Omental fat pad (tissue), 4 donors: Measurements from ENCODE around the gene PRND. TPM values are rescaled to one million over a fixed set of nuclear protein-coding genes. Genes with fewer than 3 reads are reported as not detected.

Experiments used
- ATAC-seq: fragments of 150-250 bp; one replicate; pipeline ENCODE4 v1.9.1; 2016; ENCODE audit warnings: mild to moderate bottlenecking, moderate library complexity; ENCODE audit not compliant: low FRiP score
- DNase-seq: peaks from one replicate; pipeline ENCODE4 v3.0.0-alpha.2; 2019; ENCODE audit warnings: low spot score
- CTCF ChIP-seq, 3 donors: fragments of 450-650 bp; IDR thresholded peaks; one replicate each; pipeline ENCODE4 v1.5.1; 2016 to 2017; ENCODE audit warnings: antibody characterized with exemption in 3 of 3, mild to moderate bottlenecking in 3 of 3, moderate library complexity in 2 of 3
- total RNA-seq, 4 donors: library from RNA; depleted of rRNA; stranded (reverse); fragments of >200 nt; gene quantifications; one replicate each; pipeline ENCODE4 v1.1.0, GENCODE V29; 2016

The PRND gene
- total RNA-seq, 4 donors from 2014 or later = 0.09 TPM; not detected in 3

- DNase-seq (no peak), ATAC-seq (no peak)
- no peak for TF ChIP-seq CTCF (IDR thresholded peaks at IDR 0.05)
These were observed 39.0 kb upstream of the PRND start for GRCh38 chr20:4682682-4683081.

- no peak for ATAC-seq
- no peak for DNase-seq
- TF ChIP-seq CTCF (IDR thresholded peaks at IDR 0.05) = no peak
These were observed 38.4 kb upstream of the PRND start for GRCh38 chr20:4683261-4683660.

GRCh38 chr20:4684837-4685413, 36.8 kb upstream of the PRND start:
- no peak for DNase-seq
- no peak for TF ChIP-seq CTCF (IDR thresholded peaks at IDR 0.05)

GRCh38 chr20:4685923-4686221, 35.8 kb upstream of the PRND start:
- no peak for TF ChIP-seq CTCF (IDR thresholded peaks at IDR 0.05)
- ATAC-seq = no peak
- no peak for DNase-seq

More at GRCh38 chr20:4684837-4685413, 36.8 kb upstream of the PRND start:
- ATAC-seq = no peak

- DNase-seq = no peak
- TF ChIP-seq CTCF (IDR thresholded peaks at IDR 0.05) = no peak
- ATAC-seq = no peak
These were observed 33.4 kb upstream of the PRND start for GRCh38 chr20:4688305-4688704.

- DNase-seq (no peak), ATAC-seq (no peak)
- TF ChIP-seq CTCF (IDR thresholded peaks at IDR 0.05) = no peak
These were observed 32.5 kb upstream of the PRND start for GRCh38 chr20:4689220-4689619.

GRCh38 chr20:4691753-4692152, 30.0 kb upstream of the PRND start:
- DNase-seq (no peak), ATAC-seq (no peak)
- no peak for TF ChIP-seq CTCF (IDR thresholded peaks at IDR 0.05)
